Measurements from ENCODE around the gene GAL3ST1. TPM values are rescaled to one million over a fixed set of nuclear protein-coding genes. Genes with fewer than 3 reads are reported as not detected.
A peak's percentile ranks its signal among the peaks of the same experiment; 100 is the strongest.
"Not testable (repeated sequence)": the region's sequence is repeated elsewhere in the genome, so short reads cannot be mapped to it uniquely, and the experiment has no call there.

The GAL3ST1 gene, protein sequence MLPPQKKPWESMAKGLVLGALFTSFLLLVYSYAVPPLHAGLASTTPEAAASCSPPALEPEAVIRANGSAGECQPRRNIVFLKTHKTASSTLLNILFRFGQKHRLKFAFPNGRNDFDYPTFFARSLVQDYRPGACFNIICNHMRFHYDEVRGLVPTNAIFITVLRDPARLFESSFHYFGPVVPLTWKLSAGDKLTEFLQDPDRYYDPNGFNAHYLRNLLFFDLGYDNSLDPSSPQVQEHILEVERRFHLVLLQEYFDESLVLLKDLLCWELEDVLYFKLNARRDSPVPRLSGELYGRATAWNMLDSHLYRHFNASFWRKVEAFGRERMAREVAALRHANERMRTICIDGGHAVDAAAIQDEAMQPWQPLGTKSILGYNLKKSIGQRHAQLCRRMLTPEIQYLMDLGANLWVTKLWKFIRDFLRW
- 10 to 100 TPM in 2 of 3 donors, 1 to 10 TPM in 1; 7.9 to 15.9 (median 10.1) TPM for total RNA-seq
- long read RNA-seq, donor 1, transcript GAL3ST1-204 (3 exons, 1,712 nt) = major isoform, 10 of 20 reads
- long read RNA-seq, donor 1, partial matches to known transcripts = 5 of 20 reads
- long read RNA-seq, donor 1, other reads (novel, unspliced or antisense) = 4 of 20 reads
- long read RNA-seq, donor 2, partial matches to known transcripts = 0 of 1 reads
- long read RNA-seq, donor 2, other reads (novel, unspliced or antisense) = 0 of 1 reads

DNA sequence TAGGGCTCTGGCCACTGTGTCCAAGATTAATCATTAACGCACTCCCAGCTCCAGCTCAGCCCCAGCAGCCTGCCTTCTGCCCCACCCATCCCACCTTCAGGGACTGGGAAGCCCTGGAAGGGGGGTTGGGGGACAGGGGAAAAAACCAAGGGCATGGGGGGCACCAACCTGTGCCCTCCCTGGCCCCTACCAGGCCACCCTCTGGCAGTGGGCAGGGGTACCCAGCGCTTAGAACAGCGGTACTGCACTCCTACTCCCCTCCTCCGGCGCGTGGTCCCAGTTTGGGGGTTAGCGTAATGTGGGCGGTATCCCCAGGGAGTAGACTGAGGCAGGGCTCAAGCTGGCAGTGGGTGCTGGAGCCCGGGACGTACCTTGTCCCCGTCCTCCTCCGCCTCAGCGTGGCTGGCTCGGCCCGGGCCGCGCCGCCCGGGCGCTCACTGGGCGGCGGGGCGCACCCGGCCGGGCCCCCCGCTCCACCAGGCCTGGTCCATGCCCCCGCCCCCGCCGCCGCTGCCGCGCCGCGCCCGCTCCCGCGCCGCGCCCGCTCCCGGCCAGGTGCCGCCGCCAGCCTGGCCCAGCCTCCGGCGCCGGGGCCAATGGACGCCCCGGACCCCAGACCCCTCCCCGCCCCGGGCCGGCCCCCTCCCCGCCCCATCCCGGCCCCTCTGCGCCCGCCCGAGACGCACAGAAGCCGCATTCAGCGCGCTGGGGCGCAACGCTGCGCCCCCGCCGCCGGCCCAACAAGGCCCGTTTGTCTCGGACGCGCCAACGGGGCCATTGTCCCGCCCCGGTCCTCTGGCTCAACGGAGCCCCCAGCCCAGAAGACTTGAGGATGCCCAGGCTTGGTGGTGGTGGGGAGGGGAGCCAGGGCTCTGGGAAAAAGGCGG lies at the start of gene GAL3ST1:
TSS of gene GAL3ST1 (minus strand) at position 571 of the 887 bp plus-strand sequence. CDS start 17,273 bp downstream, outside the sequence.
- TF ChIP-seq, protein P1, sequence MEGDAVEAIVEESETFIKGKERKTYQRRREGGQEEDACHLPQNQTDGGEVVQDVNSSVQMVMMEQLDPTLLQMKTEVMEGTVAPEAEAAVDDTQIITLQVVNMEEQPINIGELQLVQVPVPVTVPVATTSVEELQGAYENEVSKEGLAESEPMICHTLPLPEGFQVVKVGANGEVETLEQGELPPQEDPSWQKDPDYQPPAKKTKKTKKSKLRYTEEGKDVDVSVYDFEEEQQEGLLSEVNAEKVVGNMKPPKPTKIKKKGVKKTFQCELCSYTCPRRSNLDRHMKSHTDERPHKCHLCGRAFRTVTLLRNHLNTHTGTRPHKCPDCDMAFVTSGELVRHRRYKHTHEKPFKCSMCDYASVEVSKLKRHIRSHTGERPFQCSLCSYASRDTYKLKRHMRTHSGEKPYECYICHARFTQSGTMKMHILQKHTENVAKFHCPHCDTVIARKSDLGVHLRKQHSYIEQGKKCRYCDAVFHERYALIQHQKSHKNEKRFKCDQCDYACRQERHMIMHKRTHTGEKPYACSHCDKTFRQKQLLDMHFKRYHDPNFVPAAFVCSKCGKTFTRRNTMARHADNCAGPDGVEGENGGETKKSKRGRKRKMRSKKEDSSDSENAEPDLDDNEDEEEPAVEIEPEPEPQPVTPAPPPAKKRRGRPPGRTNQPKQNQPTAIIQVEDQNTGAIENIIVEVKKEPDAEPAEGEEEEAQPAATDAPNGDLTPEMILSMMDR (IDR thresholded peaks at IDR 0.05) = no peak
- peak in 2 of 3 donors; percentile 71 to 79 for DNase-seq
- ATAC-seq = peak; percentile 85
- Histone ChIP-seq H3K4me3 (peak within 1 kb of the TSS; percentile 9), H3K9me3 (no peaks in the 10 kb centered on the region), H3K36me3 (ENCODE audit: low read depth) (peaks cover 4% of the 10 kb centered on the region), H3K4me1 (ENCODE audit: low read depth) (peaks cover 19% of the 10 kb centered on the region)
- intact Hi-C loops (cut with DNase I, micrococcal nuclease) = no loop called here

DNA sequence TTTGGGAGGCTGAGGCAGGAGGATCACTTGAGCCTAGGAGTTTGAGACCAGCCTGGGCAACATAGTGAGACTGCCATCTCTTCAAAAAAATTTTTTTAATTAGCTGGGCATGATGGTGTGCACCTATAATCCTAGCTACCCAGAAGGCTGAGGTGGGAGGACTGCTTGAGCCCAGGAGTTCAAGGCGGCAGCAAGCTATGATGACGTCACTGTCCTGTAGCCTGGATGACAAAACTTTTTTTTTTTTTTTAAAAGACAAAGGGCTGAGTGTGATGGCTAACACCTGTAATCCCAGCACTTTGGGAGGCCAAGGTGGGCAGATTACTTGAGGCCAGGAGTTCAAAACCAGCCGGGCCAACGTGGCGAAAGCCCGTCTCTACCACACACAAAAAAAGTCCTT lies 45.4 kb upstream of the GAL3ST1 start:
- not testable (repeated sequence) for H3K36me3 ChIP-seq (ENCODE audit: low read depth)

DNA sequence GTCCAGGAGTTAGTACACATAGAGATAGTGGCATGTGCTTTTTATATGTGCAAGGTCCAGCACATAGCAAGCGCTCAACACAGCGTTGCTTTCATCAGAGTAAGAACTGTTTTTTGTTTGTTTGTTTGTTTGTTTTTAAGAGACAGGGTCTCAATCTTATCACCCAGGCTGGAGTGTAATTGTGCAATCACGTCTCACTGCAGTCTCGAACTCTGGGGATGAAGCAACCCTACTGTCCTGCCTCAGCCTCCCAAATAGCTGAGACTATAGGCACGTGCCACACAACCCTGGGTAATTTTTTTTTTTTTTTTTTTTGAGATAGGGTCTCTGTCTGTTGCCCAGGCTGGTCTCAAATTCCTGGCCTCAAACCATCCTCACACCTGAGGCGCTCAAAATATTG lies 43.4 kb upstream of the GAL3ST1 start:
- Histone ChIP-seq H3K4me1 (ENCODE audit: low read depth) (no peaks in the 10 kb centered on the region), H3K36me3 (ENCODE audit: low read depth) (no peaks in the 10 kb centered on the region), H3K9me3 (no peaks in the 10 kb centered on the region), H3K4me3 (no peak overlapping the region)
- DNase-seq (no peak), ATAC-seq (no peak)
- TF ChIP-seq, protein P1 (IDR thresholded peaks at IDR 0.05) = no peak
- intact Hi-C loops (cut with DNase I, micrococcal nuclease) = no loop called here

More for the DNA sequence above, 45.4 kb upstream of the GAL3ST1 start:
- H3K9me3 ChIP-seq; ATAC-seq; DNase-seq; intact Hi-C loops (cut with DNase I, micrococcal nuclease); H3K4me3 ChIP-seq; H3K4me1 ChIP-seq (ENCODE audit: low read depth): not testable (repeated sequence)

DNA sequence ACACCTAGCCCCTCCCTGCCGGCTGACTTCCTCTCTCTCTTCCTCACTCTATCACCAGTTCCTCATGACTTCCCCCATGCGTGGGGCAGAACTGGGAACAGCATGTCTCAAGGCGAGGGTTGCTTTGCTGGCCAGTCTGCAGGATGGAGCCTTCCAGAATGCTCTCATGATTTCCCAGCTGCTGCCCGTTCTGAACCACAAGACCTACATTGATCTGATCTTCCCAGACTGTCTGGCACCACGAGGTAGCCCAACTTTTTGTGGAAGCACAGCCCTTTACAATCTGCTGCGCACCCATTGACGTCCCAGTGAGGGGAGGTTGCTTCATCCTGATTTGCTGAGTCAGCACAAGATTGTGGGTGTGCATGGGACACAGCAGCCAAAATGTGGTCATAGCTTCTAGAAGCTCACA lies 41.1 kb upstream of the GAL3ST1 start:
- Histone ChIP-seq H3K4me1 (ENCODE audit: low read depth) (no peaks in the 10 kb centered on the region), H3K4me3 (no peak overlapping the region), H3K36me3 (ENCODE audit: low read depth) (no peaks in the 10 kb centered on the region), H3K9me3 (no peaks in the 10 kb centered on the region)
- ATAC-seq = no peak
- DNase-seq = no peak
- TF ChIP-seq, protein P1 (IDR thresholded peaks at IDR 0.05) = no peak
- intact Hi-C loops (cut with DNase I, micrococcal nuclease) = no loop called here

DNA sequence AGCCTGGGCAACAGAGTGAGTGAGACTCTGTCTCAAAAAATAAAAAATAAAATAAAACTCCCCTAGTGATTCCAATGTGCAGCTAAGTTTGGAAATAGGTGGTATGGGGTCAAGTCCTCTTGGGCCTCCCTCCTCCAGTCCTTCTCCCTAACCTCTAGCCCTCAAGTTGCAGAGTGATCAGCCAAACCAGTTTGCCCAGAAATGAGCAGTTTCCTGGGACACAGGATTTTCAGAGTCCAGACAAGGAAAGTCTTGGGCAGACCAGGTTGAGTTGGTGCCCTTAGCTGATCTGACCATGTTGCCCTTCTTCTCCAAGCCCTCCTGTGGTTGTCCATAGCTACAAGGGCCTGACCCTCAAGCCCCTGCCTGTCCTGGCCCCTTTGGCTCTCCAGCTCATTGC lies 40.4 kb upstream of the GAL3ST1 start:
- no peaks in the 10 kb centered on the region for H3K36me3 ChIP-seq (ENCODE audit: low read depth)
- no peak for DNase-seq
- H3K4me1 ChIP-seq (ENCODE audit: low read depth) = peaks cover under 1% of the 10 kb centered on the region
- no peak for ATAC-seq
- H3K4me3 ChIP-seq = no peak overlapping the region
- TF ChIP-seq, protein P1 (IDR thresholded peaks at IDR 0.05) = no peak
- intact Hi-C loops (cut with DNase I, micrococcal nuclease) = no loop called here
- H3K9me3 ChIP-seq = no peaks in the 10 kb centered on the region

All from mucosa of descending colon (tissue), 3 donors.